Measurements from ENCODE around the gene SGTA.

DNA sequence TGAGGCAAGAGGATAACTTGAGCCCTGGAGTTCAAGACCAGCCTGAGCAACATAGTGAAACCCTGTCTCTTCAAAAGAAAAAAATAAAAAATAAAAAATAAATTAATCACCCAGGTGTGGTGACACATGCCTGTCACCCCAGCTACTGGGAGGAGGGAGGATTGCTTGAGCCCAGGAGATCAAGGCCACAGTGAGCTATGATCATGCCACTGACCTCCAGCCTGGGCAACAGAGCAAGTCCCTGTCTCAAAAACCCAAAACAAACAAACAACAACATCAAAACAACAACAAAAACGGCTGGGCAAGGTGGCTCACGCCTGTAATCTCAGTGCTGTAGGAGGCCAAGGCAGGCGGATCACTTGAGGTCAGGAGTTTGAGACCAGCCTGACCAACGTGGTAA is 39.0 kb downstream of the SGTA start:
- TF ChIP-seq POLR2AphosphoS5 (IDR thresholded peaks at IDR 0.05; ENCODE audit: low read depth, low read length) (no peak), SIN3A (IDR thresholded peaks at IDR 0.05; ENCODE audit: borderline replicate concordance, insufficient read depth, low read length) (no peak), TAF1 (IDR thresholded peaks at IDR 0.05; ENCODE audit: borderline replicate concordance, insufficient read depth, low read length) (no peak)

Data from PFSK-1 (cell line).